H1 (cell line): ENCODE data around the gene UBE3C. TPM values are rescaled to one million over a fixed set of nuclear protein-coding genes. Genes with fewer than 3 reads are reported as not detected.

Experiments used
- CTCF ChIA-PET: fragments of 300-600 bp; sonication (Branson Sonifier 250); formaldehyde crosslinking; loops from one replicate; lab custom pipeline; 2021; ENCODE audit not compliant: partially characterized antibody; lab: Charles Lee
- POLR2A ChIA-PET: fragments of 300-600 bp; sonication (Branson Sonifier 250); formaldehyde crosslinking; loops from one replicate; lab custom pipeline; 2021; ENCODE audit warnings: inconsistent platforms; ENCODE audit not compliant: partially characterized antibody; lab: Charles Lee
- DNase-seq, 2 experiments: peaks; one replicate each; pipeline versions ENCODE4 v3.0.0 to v3.0.0-alpha.2; 2010 to 2022; ENCODE audit warnings: low spot score in 2 of 2, low read depth in 1 of 2, mixed read lengths in 1 of 2
- FAIRE-seq: peaks from 2 replicates; lab custom pipeline; 2011; peaks lifted over from hg19 to GRCh38; lab: Jason Lieb, UNC
- H2AFZ ChIP-seq: 2 replicates; pipeline ENCODE4 v1.8.1; 2012; ENCODE audit warnings: low read length, inconsistent platforms
- H2AK5ac ChIP-seq: 2 replicates; pipeline ENCODE4 v1.6.1; 2013; ENCODE audit warnings: low read depth, low read length
- H2BK120ac ChIP-seq: replicated peaks from 2 replicates; pipeline ENCODE3; 2013; ENCODE audit warnings: low read depth, low read length, inconsistent platforms
- H2BK12ac ChIP-seq: 2 replicates; pipeline ENCODE4 v1.6.1; 2013; ENCODE audit warnings: low read depth, low read length
- H2BK15ac ChIP-seq: 2 replicates; pipeline ENCODE4 v1.6.1; 2013; ENCODE audit warnings: low read length
- H2BK20ac ChIP-seq: 2 replicates; pipeline ENCODE4 v1.6.1; 2013; ENCODE audit warnings: low read length
- H2BK5ac ChIP-seq: 2 replicates; pipeline ENCODE4 v1.6.1; 2013; ENCODE audit warnings: low read depth, low read length
- H3K14ac ChIP-seq: 2 replicates; pipeline ENCODE4 v1.6.1; 2013; ENCODE audit warnings: inconsistent platforms; ENCODE audit not compliant: insufficient read length
- H3K18ac ChIP-seq: 2 replicates; pipeline ENCODE4 v1.6.1; 2013; ENCODE audit warnings: low read length; ENCODE audit errors: extremely low read depth
- H3K23ac ChIP-seq: 2 replicates; pipeline ENCODE4 v1.6.1; 2013; ENCODE audit warnings: inconsistent platforms; ENCODE audit not compliant: insufficient read length
- H3K23me2 ChIP-seq: 2 replicates; pipeline ENCODE4 v1.6.1; 2013; ENCODE audit warnings: low read depth, low read length
- H3K27ac ChIP-seq: 2 replicates; pipeline ENCODE4 v1.6.1; 2011; ENCODE audit warnings: low read depth, low read length, inconsistent platforms
- H3K27me3 ChIP-seq, 4 experiments: replicated peaks in 1 of 4; 1 replicate in 1 of 4; 2 replicates in 3 of 4; pipeline versions ENCODE4 v1.6.1 to v1.8.1; 2011 to 2013; ENCODE audit warnings: low read length in 3 of 4, mild to moderate bottlenecking in 3 of 4, inconsistent platforms in 2 of 4, mixed read lengths in 2 of 4, moderate library complexity in 1 of 4; ENCODE audit not compliant: control insufficient read depth in 3 of 4, insufficient read depth in 3 of 4; ENCODE audit errors: extremely low read depth in 1 of 4
- H3K36me3 ChIP-seq, 4 experiments: 2 replicates each; pipeline versions ENCODE4 v1.6.1 to v1.8.1; 2011 to 2013; ENCODE audit warnings: mild to moderate bottlenecking in 4 of 4, low read length in 3 of 4, moderate library complexity in 2 of 4, control low read depth in 1 of 4, inconsistent platforms in 1 of 4; ENCODE audit not compliant: insufficient read depth in 4 of 4, control insufficient read depth in 2 of 4
- H3K4ac ChIP-seq: replicated peaks from 2 replicates; pipeline ENCODE3; 2013; ENCODE audit warnings: low read length, low read depth, mixed read lengths, inconsistent platforms; ENCODE audit not compliant: insufficient read length
- H3K4me1 ChIP-seq, 4 experiments: replicated peaks in 1 of 4; 1 replicate in 1 of 4; 2 replicates in 3 of 4; pipeline versions ENCODE4 v1.6.1 to v1.8.1; 2011 to 2013; ENCODE audit warnings: low read length in 3 of 4, inconsistent platforms in 2 of 4, mixed read lengths in 1 of 4; ENCODE audit not compliant: insufficient read depth in 4 of 4, control insufficient read depth in 3 of 4
- H3K4me2 ChIP-seq, 2 experiments: 2 replicates each; pipeline versions ENCODE4 v1.6.1 to v1.8.1; 2011 to 2013; ENCODE audit warnings: low read depth in 2 of 2, low read length in 2 of 2, control low read depth in 1 of 2, inconsistent platforms in 1 of 2, mild to moderate bottlenecking in 1 of 2; ENCODE audit not compliant: insufficient read depth in 1 of 2
- H3K4me3 ChIP-seq, 4 experiments: fragments of 200-600, 300-600 bp in 1 of 4; sonication (generic), shearing (Covaris generic), sonication (Bioruptor Twin) in 1 of 4; 2 replicates each; pipeline versions ENCODE4 v1.5.1 to v1.8.1; 2011 to 2016; ENCODE audit warnings: low read length in 4 of 4, low read depth in 3 of 4, control low read depth in 2 of 4, inconsistent platforms in 2 of 4, mild to moderate bottlenecking in 2 of 4, mixed read lengths in 1 of 4, moderate library complexity in 1 of 4; ENCODE audit not compliant: insufficient read depth in 2 of 4; ENCODE audit errors: extremely low read depth in 1 of 4
- H3K56ac ChIP-seq: replicated peaks from 2 replicates; pipeline ENCODE3; 2013; ENCODE audit warnings: low read depth, mild to moderate bottlenecking, mixed read lengths, low read length, inconsistent platforms; ENCODE audit not compliant: insufficient read length
- H3K79me1 ChIP-seq: 2 replicates; pipeline ENCODE4 v1.6.1; 2013; ENCODE audit warnings: low read depth, low read length, control low read depth
- H3K79me2 ChIP-seq, 2 experiments: 2 replicates each; pipeline versions ENCODE4 v1.6.1 to v1.8.1; 2012 to 2013; ENCODE audit warnings: low read length in 2 of 2, mild to moderate bottlenecking in 2 of 2, inconsistent platforms in 1 of 2; ENCODE audit not compliant: insufficient read depth in 2 of 2, control insufficient read depth in 1 of 2
- H3K9ac ChIP-seq, 4 experiments: replicated peaks in 1 of 4; 1 replicate in 1 of 4; 2 replicates in 3 of 4; pipeline versions ENCODE4 v1.6.1 to v1.8.1; 2011 to 2013; ENCODE audit warnings: low read depth in 3 of 4, low read length in 3 of 4, control low read depth in 2 of 4, mild to moderate bottlenecking in 2 of 4, moderate library complexity in 2 of 4, inconsistent platforms in 1 of 4; ENCODE audit errors: extremely low read depth in 1 of 4
- H3K9me3 ChIP-seq, 2 experiments: 2 replicates each; pipeline versions ENCODE4 v1.6.1 to v1.8.1; 2012 to 2013; ENCODE audit warnings: mild to moderate bottlenecking in 2 of 2, moderate library complexity in 2 of 2, control low read depth in 1 of 2, inconsistent platforms in 1 of 2, low read depth in 1 of 2, low read length in 1 of 2, mixed read lengths in 1 of 2; ENCODE audit not compliant: insufficient read depth in 2 of 2
- H4K20me1 ChIP-seq, 2 experiments: replicated peaks in 1 of 2; 2 replicates each; pipeline versions ENCODE3 to v1.8.1; 2011 to 2013; ENCODE audit warnings: inconsistent platforms in 2 of 2, low read length in 2 of 2, mild to moderate bottlenecking in 1 of 2; ENCODE audit not compliant: insufficient read depth in 2 of 2, control insufficient read depth in 1 of 2
- H4K5ac ChIP-seq: 2 replicates; pipeline ENCODE4 v1.6.1; 2013; ENCODE audit warnings: low read length, low read depth, mixed read lengths, inconsistent platforms; ENCODE audit not compliant: insufficient read length
- H4K8ac ChIP-seq: 2 replicates; pipeline ENCODE4 v1.8.0; 2013; ENCODE audit warnings: mild to moderate bottlenecking, moderate library complexity, low read length, inconsistent platforms; ENCODE audit not compliant: insufficient read depth; ENCODE audit errors: extremely low read depth
- H4K91ac ChIP-seq: replicated peaks from 2 replicates; pipeline ENCODE3; 2013; ENCODE audit warnings: low read length, mixed read lengths, inconsistent platforms; ENCODE audit not compliant: insufficient read length
- ASH2L ChIP-seq: fragments of 200-600, 300-600 bp; sonication (generic); IDR thresholded peaks from one replicate; pipeline ENCODE4 v1.7.1; 2017; ENCODE audit warnings: low read length
- CTBP2 ChIP-seq: IDR thresholded peaks from 2 replicates; pipeline ENCODE4 v1.7.0; 2011; ENCODE audit warnings: borderline replicate concordance, mild to moderate bottlenecking, moderate library complexity, mixed read lengths, low read length; ENCODE audit not compliant: insufficient read depth, insufficient read length
- CTCF ChIP-seq, 3 experiments: IDR thresholded peaks; 1 replicate in 2 of 3; 2 replicates in 1 of 3; pipeline versions ENCODE4 v1.5.1 to v1.6.1; 2011; ENCODE audit warnings: low read length in 3 of 3, mild to moderate bottlenecking in 3 of 3, inconsistent platforms in 2 of 3, low read depth in 1 of 3, moderate library complexity in 1 of 3; ENCODE audit not compliant: insufficient read depth in 1 of 3; ENCODE audit errors: control extremely low read depth in 1 of 3
- SIX5 ChIP-seq: IDR thresholded peaks from 2 replicates; pipeline ENCODE4 v1.6.1; 2011; ENCODE audit warnings: mild to moderate bottlenecking, low read depth, low read length
- TCF12 ChIP-seq: IDR thresholded peaks from 2 replicates; pipeline ENCODE4 v1.6.1; 2011; ENCODE audit warnings: low read depth, mild to moderate bottlenecking, low read length
- YY1 ChIP-seq: IDR thresholded peaks from 2 replicates; pipeline ENCODE4 v1.6.1; 2011; ENCODE audit warnings: low read depth, mild to moderate bottlenecking, low read length
- WGBS, 2 experiments: shearing (Covaris generic) in 1 of 2; methylation state at CpG; one replicate each; pipeline versions ENCODE4 v1.1.6 to v1.1.7; 2013 to 2015; ENCODE audit warnings: low lambda C conversion rate in 2 of 2, mixed read lengths in 2 of 2, inconsistent platforms in 1 of 2, low coverage in 1 of 2, missing lambda C conversion rate in 1 of 2; ENCODE audit not compliant: insufficient replicate concordance in 2 of 2, insufficient coverage in 1 of 2, insufficient read length in 1 of 2; ENCODE audit errors: extremely low coverage in 1 of 2, missing lambda C conversion rate in 1 of 2; 5-methylcytosine and 5-hydroxymethylcytosine counted together
- polyA plus RNA-seq, 7 experiments: library from polyadenylated mRNA; depleted of rRNA in 3 of 7; stranded (reverse) in 5 of 7; unstranded in 2 of 7; fragments of >200 nt in 5 of 7; fragments of 200-250 nt in 2 of 7; gene quantifications; 1 replicate in 5 of 7; 2 replicates in 1 of 7; 4 replicates in 1 of 7; pipeline versions ENCODE4 v1.2.1 to v1.2.3, GENCODE V29; 2011 to 2013; ENCODE audit warnings: missing spikeins in 2 of 7, mixed read lengths in 2 of 7
- total RNA-seq: library from RNA; stranded (reverse); fragmentation: NEBNext Ultra II Directional; extraction: Animal tissue kit (Norgen Biotek cat#: 25700); gene quantifications from 2 replicates; pipeline ENCODE4 v1.2.1, GENCODE V29; 2021

UBE3C gene
- total and polyA plus RNA-seq, 2 of the 8 experiments (the other 6 are each of a cell fraction or from before 2014, with no cell fraction given): 32.0 to 54.1 TPM

- H3K9me3 ChIP-seq: no peaks in the 10 kb centered on the region
- H3K4me2 ChIP-seq: peak overlapping the region; percentile 47 to 51
- H2BK20ac ChIP-seq: peak overlapping the region; percentile 96
- H3K79me2 ChIP-seq: no peaks in the 10 kb centered on the region
- FAIRE-seq (no peak), DNase-seq (peak; percentile 71 to 94)
- peaks cover 12 to 26% (median 23%) of the 10 kb centered on the region in 4 experiments for H3K4me1 ChIP-seq
- no peaks in the 10 kb centered on the region; the same call in 1 of the 2 replicates for H3K23me2 ChIP-seq
- no peaks in the 10 kb centered on the region for H3K79me1 ChIP-seq
- H3K23ac ChIP-seq: no peak overlapping the region
- CTCF ChIA-PET: interaction anchor here (1.3 to 3.4 kb wide), 2 partner anchors 28 to 29 kb away, joined by 5 to 13 read pairs; no protein-coding TSS in a partner anchor
- peak overlapping the region; percentile 42; the same call in 1 of the 2 replicates for H4K8ac ChIP-seq
- peak overlapping the region; percentile 100 for H3K18ac ChIP-seq
- H2BK5ac ChIP-seq: peak overlapping the region; percentile 100
- 0 out of 2 replicates have a peak overlapping the region, but pooled peaks have one; percentile 67 for H2BK15ac ChIP-seq
- peak overlapping the region; percentile 100 for H2BK120ac ChIP-seq
- 32% methylated on average over 10 of the region's 10 CpGs; no CpG with 5 or more reads in 1 of the 2 experiments for WGBS, 2 experiments
- POLR2A ChIA-PET: interaction anchor here (0.9 to 6.2 kb wide), 9 partner anchors 10 to 52 kb away, joined by 3 to 88 read pairs (median 4); partner anchors contain the start of gene DNAJB6
- H3K9ac ChIP-seq: peak overlapping the region in 2 of 4 experiments; percentile 51 to 61; a peak in 5 of 7 replicates
- peak overlapping the region; percentile 96 for H3K27ac ChIP-seq
- peak overlapping the region; percentile 100 for H2BK12ac ChIP-seq
- peak overlapping the region; percentile 90 for H3K56ac ChIP-seq
- H3K4me3 ChIP-seq: peak overlapping the region in 2 of 4 experiments; percentile 2 to 33; a peak in 2 of 8 replicates
- H3K4ac ChIP-seq: peak overlapping the region; percentile 100
- no peak overlapping the region for H2AFZ ChIP-seq
- no peaks in the 10 kb centered on the region for H4K20me1 ChIP-seq
- no peaks in the 10 kb centered on the region for H3K27me3 ChIP-seq
- H4K91ac ChIP-seq: peak overlapping the region; percentile 100
- peak overlapping the region; percentile 100 for H2AK5ac ChIP-seq
- no peak overlapping the region for H3K14ac ChIP-seq
- H4K5ac ChIP-seq: peak overlapping the region; percentile 82
- no peaks in the 10 kb centered on the region for H3K36me3 ChIP-seq
- peak; percentile 86 for TF ChIP-seq YY1
- peak; percentile 43 for TF ChIP-seq ASH2L
- peak; percentile 90 for TF ChIP-seq TCF12
- no peak for TF ChIP-seq CTCF (IDR thresholded peaks at IDR 0.05; ENCODE audit: control extremely low read depth in 1 of 3, insufficient read depth in 1 of 3, low read depth in 1 of 3, low read length in 3 of 3)
- peak; percentile 68 for TF ChIP-seq SIX5
- peak; percentile 56 for TF ChIP-seq CTBP2
These were observed 171.4 kb downstream of the UBE3C start for GRCh38 chr7:157309988-157310668.
